Spleen (tissue), 7 donors: ENCODE results near the gene FIGNL1.

Experiments
- POLR2A ChIP-seq, 3 donors: fragments of 450-650 bp; IDR thresholded peaks; one replicate each; pipeline ENCODE4 v1.5.1; 2017; ENCODE audit warnings: antibody characterized with exemption in 3 of 3, mild to moderate bottlenecking in 1 of 3
- TF ChIP-seq, protein P1 (sequence below), 11 experiments: fragments of 200-600 bp in 7 of 11; fragments of 450-650 bp in 4 of 11; sonication (generic) in 4 of 11; IDR thresholded peaks in 8 of 11; conservative IDR thresholded peaks in 3 of 11; 1 replicate in 7 of 11; 2 replicates in 4 of 11; pipeline versions ENCODE4 v1.4.0 to v1.8.0; 2016 to 2021; ENCODE audit warnings: antibody characterized with exemption in 11 of 11, inconsistent platforms in 4 of 11, mild to moderate bottlenecking in 1 of 11
- donor health status: DM: no; HTN: no; CAD: no; lungs with moderate emphysema.
- donor health status: DM: no; HTN: no; CAD: no.
- donor health status: DM: no; HTN: no; CAD: no.

DNA sequence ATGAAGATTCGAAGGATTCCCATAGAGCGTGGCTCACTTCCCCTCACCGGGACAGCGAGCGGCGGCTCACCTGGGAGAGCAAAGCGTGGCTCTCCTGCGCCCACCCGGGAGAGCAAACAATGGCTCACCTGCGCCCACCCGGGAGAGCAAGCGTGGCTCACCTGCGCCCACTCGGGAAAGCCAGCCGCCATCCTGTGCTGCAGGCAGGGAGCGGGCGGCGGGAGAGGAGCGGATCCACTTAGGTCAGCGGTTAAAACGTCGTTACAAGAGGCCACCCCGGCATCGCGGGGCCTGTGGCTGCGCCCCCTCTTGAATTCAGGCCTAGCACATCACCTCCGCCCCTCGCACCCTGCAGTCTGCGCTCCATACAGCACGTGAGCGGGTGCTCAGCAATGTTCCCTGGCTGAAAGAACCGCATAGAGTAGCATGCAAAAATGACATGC, 461 bp upstream of the FIGNL1 start:
- TF ChIP-seq POLR2A (IDR thresholded peaks at IDR 0.05) = no peak
- TF ChIP-seq, protein P1, sequence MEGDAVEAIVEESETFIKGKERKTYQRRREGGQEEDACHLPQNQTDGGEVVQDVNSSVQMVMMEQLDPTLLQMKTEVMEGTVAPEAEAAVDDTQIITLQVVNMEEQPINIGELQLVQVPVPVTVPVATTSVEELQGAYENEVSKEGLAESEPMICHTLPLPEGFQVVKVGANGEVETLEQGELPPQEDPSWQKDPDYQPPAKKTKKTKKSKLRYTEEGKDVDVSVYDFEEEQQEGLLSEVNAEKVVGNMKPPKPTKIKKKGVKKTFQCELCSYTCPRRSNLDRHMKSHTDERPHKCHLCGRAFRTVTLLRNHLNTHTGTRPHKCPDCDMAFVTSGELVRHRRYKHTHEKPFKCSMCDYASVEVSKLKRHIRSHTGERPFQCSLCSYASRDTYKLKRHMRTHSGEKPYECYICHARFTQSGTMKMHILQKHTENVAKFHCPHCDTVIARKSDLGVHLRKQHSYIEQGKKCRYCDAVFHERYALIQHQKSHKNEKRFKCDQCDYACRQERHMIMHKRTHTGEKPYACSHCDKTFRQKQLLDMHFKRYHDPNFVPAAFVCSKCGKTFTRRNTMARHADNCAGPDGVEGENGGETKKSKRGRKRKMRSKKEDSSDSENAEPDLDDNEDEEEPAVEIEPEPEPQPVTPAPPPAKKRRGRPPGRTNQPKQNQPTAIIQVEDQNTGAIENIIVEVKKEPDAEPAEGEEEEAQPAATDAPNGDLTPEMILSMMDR (IDR thresholded peaks at IDR 0.05 in 8 of 11, conservative IDR thresholded peaks at IDR 0.05 in 3 of 11) = no peak
